Endothelial cell of umbilical vein (primary cell): ENCODE measurements around the gene YAE1. TPM values are rescaled to one million over a fixed set of nuclear protein-coding genes. Genes with fewer than 3 reads are reported as not detected.

Experiments used
- BruUV-seq: library from RNA; stranded (reverse); fragments of 400-500 nt; replicated peaks from 2 replicates; lab custom pipeline; 2021; lab: Mats Ljungman, UMichigan
- CTCF ChIA-PET: fragments of 300-600, 350-600 bp; sonication (Branson Sonifier 250); formaldehyde crosslinking; loops from one replicate; lab custom pipeline; 2021; ENCODE audit warnings: antibody characterized with exemption, inconsistent platforms; lab: Charles Lee
- POLR2A ChIA-PET: fragments of 300-600, 350-600 bp; sonication (Branson Sonifier 250); formaldehyde crosslinking; loops from one replicate; lab custom pipeline; 2021; ENCODE audit warnings: antibody characterized with exemption, inconsistent platforms; lab: Charles Lee
- DNase-seq: peaks from one replicate; pipeline ENCODE4 v3.0.0-alpha.2; 2011; ENCODE audit warnings: low read depth, low spot score
- FAIRE-seq: peaks from 2 replicates; lab custom pipeline; 2011; peaks lifted over from hg19 to GRCh38; lab: Jason Lieb, UNC
- H2AFZ ChIP-seq: 2 replicates; pipeline ENCODE4 v1.6.0; 2012; ENCODE audit warnings: low read depth, low read length, control low read depth, inconsistent platforms
- H3K27ac ChIP-seq: 2 replicates; pipeline ENCODE4 v1.5.1; 2011; ENCODE audit warnings: low read depth, mild to moderate bottlenecking, control low read depth, low read length, moderate library complexity; ENCODE audit not compliant: insufficient read depth
- H3K27me3 ChIP-seq, 2 experiments: 2 replicates each; pipeline versions ENCODE4 v1.6.0 to v1.6.1; 2011; ENCODE audit warnings: low read length in 2 of 2, mixed read lengths in 1 of 2; ENCODE audit not compliant: control insufficient read depth in 2 of 2, insufficient read depth in 2 of 2
- H3K36me3 ChIP-seq, 2 experiments: 2 replicates in 1 of 2; 3 replicates in 1 of 2; pipeline ENCODE4 v1.5.1; 2011; ENCODE audit warnings: low read length in 2 of 2, mild to moderate bottlenecking in 1 of 2, moderate library complexity in 1 of 2; ENCODE audit not compliant: control insufficient read depth in 2 of 2, insufficient read depth in 2 of 2; ENCODE audit errors: extremely low read depth in 1 of 2
- H3K4me1 ChIP-seq: 3 replicates; pipeline ENCODE4 v1.5.1; 2011; ENCODE audit warnings: mild to moderate bottlenecking, low read length; ENCODE audit not compliant: control insufficient read depth, insufficient read depth; ENCODE audit errors: extremely low read depth
- H3K4me2 ChIP-seq: 2 replicates; pipeline ENCODE4 v1.6.1; 2011; ENCODE audit warnings: low read length, control low read depth, mixed read lengths; ENCODE audit not compliant: insufficient read depth
- H3K4me3 ChIP-seq, 3 experiments: fragments of 200-600 bp in 1 of 3; sonication (generic), shearing (Covaris generic) in 1 of 3; replicated peaks in 1 of 3; 2 replicates each; pipeline ENCODE4 v1.5.1; 2011 to 2016; ENCODE audit warnings: control low read depth in 3 of 3, low read length in 3 of 3, mild to moderate bottlenecking in 2 of 3, inconsistent platforms in 1 of 3, low read depth in 1 of 3, moderate library complexity in 1 of 3; ENCODE audit not compliant: insufficient read depth in 1 of 3
- H3K79me2 ChIP-seq: 2 replicates; pipeline ENCODE4 v1.6.0; 2012; ENCODE audit warnings: low read length, inconsistent platforms; ENCODE audit not compliant: control insufficient read depth, insufficient read depth
- H3K9ac ChIP-seq: replicated peaks from 2 replicates; pipeline ENCODE3; 2011; ENCODE audit warnings: low read length, control low read depth; ENCODE audit not compliant: insufficient read depth; ENCODE audit errors: extremely low read depth
- H3K9me1 ChIP-seq: replicated peaks from 3 replicates; pipeline ENCODE4 v1.6.0; 2011; ENCODE audit warnings: mild to moderate bottlenecking, low read length; ENCODE audit not compliant: control insufficient read depth, insufficient read depth; ENCODE audit errors: extremely low read depth
- H3K9me3 ChIP-seq: replicated peaks from 2 replicates; pipeline ENCODE4 v1.5.1; 2012; ENCODE audit warnings: low read length, inconsistent platforms; ENCODE audit not compliant: control insufficient read depth, insufficient read depth
- H4K20me1 ChIP-seq: replicated peaks from 2 replicates; pipeline ENCODE3; 2011; ENCODE audit warnings: mild to moderate bottlenecking, low read length; ENCODE audit not compliant: control insufficient read depth, insufficient read depth; ENCODE audit errors: extremely low read depth
- EZH2 ChIP-seq: IDR thresholded peaks from 2 replicates; pipeline ENCODE4 v1.6.1; 2012; ENCODE audit warnings: borderline replicate concordance, low read depth, mild to moderate bottlenecking, moderate library complexity, low read length, inconsistent platforms; ENCODE audit not compliant: severe bottlenecking
- FOS ChIP-seq: IDR thresholded peaks from 2 replicates; pipeline ENCODE4 v1.6.1; 2011; ENCODE audit warnings: mild to moderate bottlenecking, low read length, moderate library complexity, borderline replicate concordance; ENCODE audit not compliant: insufficient read depth
- GATA2 ChIP-seq: IDR thresholded peaks from 2 replicates; pipeline ENCODE4 v1.7.0; 2011; ENCODE audit warnings: low read depth, mild to moderate bottlenecking, moderate library complexity, mixed read lengths, low read length; ENCODE audit not compliant: insufficient read length, insufficient read depth
- MYC ChIP-seq: IDR thresholded peaks from one replicate; pipeline ENCODE4 v1.6.1; 2011; ENCODE audit warnings: mild to moderate bottlenecking, low read depth, low read length
- POLR2A ChIP-seq: IDR thresholded peaks from 2 replicates; pipeline ENCODE4 v1.6.1; 2012; ENCODE audit warnings: low read depth, mild to moderate bottlenecking, control low read depth, low read length
- POLR2AphosphoS5 ChIP-seq: IDR thresholded peaks from 2 replicates; pipeline ENCODE4 v1.6.1; 2012; ENCODE audit warnings: low read depth, mild to moderate bottlenecking, control low read depth, low read length, moderate library complexity; ENCODE audit not compliant: insufficient read depth
- dilution Hi-C: fragments of 300-500 bp; cut with MboI; formaldehyde crosslinking; loops from one replicate; pipeline ENCODE4 v1.15.0; 2019; ENCODE audit warnings: low sequenced_read_pairs; ENCODE audit not compliant: extremely low pct_ligation_motif_present
- intact Hi-C: fragments of 100-400 bp; cut with micrococcal nuclease; formaldehyde crosslinking; loops from one replicate; pipeline ENCODE4 v1.10.0; 2022
- polyA plus RNA-seq, 4 experiments: library from polyadenylated mRNA; depleted of rRNA in 3 of 4; stranded (reverse) in 3 of 4; unstranded in 1 of 4; fragments of >200 nt; gene quantifications; 2 replicates each; pipeline versions ENCODE4 v1.2.1 to v1.2.3, GENCODE V29; 2011 to 2012; ENCODE audit warnings: missing spikeins in 1 of 4
- total RNA-seq: library from RNA; stranded (reverse); gene quantifications from 2 replicates; pipeline ENCODE4 v1.2.3, GENCODE V29; 2021
- TF ChIP-seq, protein P1 (sequence below), 2 donors: IDR thresholded peaks; 1 replicate in 1 of 2; 2 replicates in 1 of 2; pipeline ENCODE4 v1.5.1; 2011; ENCODE audit warnings: low read length in 2 of 2, mild to moderate bottlenecking in 2 of 2, moderate library complexity in 2 of 2, control low read depth in 1 of 2, inconsistent platforms in 1 of 2, low read depth in 1 of 2; ENCODE audit not compliant: insufficient read depth in 1 of 2; ENCODE audit errors: extremely low read depth in 1 of 2
- TF ChIP-seq, protein P2 (sequence below): IDR thresholded peaks from 2 replicates; pipeline ENCODE4 v1.6.1; 2011; ENCODE audit not compliant: insufficient read depth, insufficient read length

The YAE1 gene
- total and polyA plus RNA-seq, 2 donors (not counting 3 experiments of a cell fraction or from before 2014, with no cell fraction given), result 13.3 to 20.7 TPM

DNA sequence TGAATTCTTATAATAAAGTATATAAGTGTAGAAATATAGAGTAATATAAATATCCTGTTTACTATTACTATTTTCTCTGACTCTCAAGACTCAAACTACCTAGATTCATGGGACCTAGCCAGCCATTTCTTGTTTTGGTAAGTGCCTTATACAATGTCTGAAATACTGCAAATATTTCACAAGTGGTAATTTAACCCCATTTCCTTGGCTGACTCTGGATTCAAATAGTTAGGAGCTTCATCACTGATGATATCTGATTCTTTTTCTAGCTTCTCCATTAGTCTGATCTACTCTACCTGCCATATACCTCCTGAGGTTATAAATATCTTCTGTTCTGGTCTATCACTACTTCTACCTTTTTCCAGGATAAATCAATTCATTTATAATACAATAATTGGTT is 50.8 kb downstream of the YAE1 start:
- no peak for FAIRE-seq
- BruUV-seq, result no TSS peak

More for the DNA sequence above, 50.8 kb downstream of the YAE1 start:
- no peaks in the 10 kb centered on the region for H3K36me3 ChIP-seq
- no peak for DNase-seq
- H3K79me2 ChIP-seq, result no peaks in the 10 kb centered on the region
- H3K4me3 ChIP-seq, result no peak overlapping the region
- no peak overlapping the region for H3K9ac ChIP-seq
- ChIA-PET POLR2A (interaction anchor here (0.7 kb wide), 1 partner anchor 110 kb away, joined by 3 read pairs; no protein-coding TSS in a partner anchor), CTCF (interaction anchor here (10.5 kb wide), 1 partner anchor 36 kb away, joined by 134 read pairs; no protein-coding TSS in a partner anchor)
- intact Hi-C loops (no loop called here), dilution Hi-C loops (no loop called here)
- TF ChIP-seq MYC (no peak), FOS (no peak), POLR2A (no peak), EZH2 (no peak), GATA2 (no peak), POLR2AphosphoS5 (no peak)
- TF ChIP-seq, protein P1, sequence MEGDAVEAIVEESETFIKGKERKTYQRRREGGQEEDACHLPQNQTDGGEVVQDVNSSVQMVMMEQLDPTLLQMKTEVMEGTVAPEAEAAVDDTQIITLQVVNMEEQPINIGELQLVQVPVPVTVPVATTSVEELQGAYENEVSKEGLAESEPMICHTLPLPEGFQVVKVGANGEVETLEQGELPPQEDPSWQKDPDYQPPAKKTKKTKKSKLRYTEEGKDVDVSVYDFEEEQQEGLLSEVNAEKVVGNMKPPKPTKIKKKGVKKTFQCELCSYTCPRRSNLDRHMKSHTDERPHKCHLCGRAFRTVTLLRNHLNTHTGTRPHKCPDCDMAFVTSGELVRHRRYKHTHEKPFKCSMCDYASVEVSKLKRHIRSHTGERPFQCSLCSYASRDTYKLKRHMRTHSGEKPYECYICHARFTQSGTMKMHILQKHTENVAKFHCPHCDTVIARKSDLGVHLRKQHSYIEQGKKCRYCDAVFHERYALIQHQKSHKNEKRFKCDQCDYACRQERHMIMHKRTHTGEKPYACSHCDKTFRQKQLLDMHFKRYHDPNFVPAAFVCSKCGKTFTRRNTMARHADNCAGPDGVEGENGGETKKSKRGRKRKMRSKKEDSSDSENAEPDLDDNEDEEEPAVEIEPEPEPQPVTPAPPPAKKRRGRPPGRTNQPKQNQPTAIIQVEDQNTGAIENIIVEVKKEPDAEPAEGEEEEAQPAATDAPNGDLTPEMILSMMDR (IDR thresholded peaks at IDR 0.05; ENCODE audit: extremely low read depth in 1 of 2, insufficient read depth in 1 of 2, low read depth in 1 of 2, low read length in 2 of 2), result no peak
- TF ChIP-seq, protein P2, sequence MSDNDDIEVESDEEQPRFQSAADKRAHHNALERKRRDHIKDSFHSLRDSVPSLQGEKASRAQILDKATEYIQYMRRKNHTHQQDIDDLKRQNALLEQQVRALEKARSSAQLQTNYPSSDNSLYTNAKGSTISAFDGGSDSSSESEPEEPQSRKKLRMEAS, result no peak
- H3K27me3 ChIP-seq, result no peaks in the 10 kb centered on the region
- H3K9me3 ChIP-seq, result no peaks in the 10 kb centered on the region
- no peak overlapping the region for H3K27ac ChIP-seq
- no peak overlapping the region for H2AFZ ChIP-seq
- H4K20me1 ChIP-seq, result no peaks in the 10 kb centered on the region
- peaks cover 37% of the 10 kb centered on the region for H3K4me1 ChIP-seq
- H3K9me1 ChIP-seq, result no peaks in the 10 kb centered on the region
- no peak overlapping the region for H3K4me2 ChIP-seq
